Astrocyte (in vitro differentiated cells and primary cell): Measurements from ENCODE around the gene ZNF253. TPM values are rescaled to one million over a fixed set of nuclear protein-coding genes. Genes with fewer than 3 reads are reported as not detected.
"Not testable (repeated sequence)": the region's sequence is repeated elsewhere in the genome, so short reads cannot be mapped to it uniquely, and the experiment has no call there.

Experiments used
- DNase-seq: peaks from one replicate; pipeline ENCODE4 v3.0.0-alpha.2; 2010; ENCODE audit warnings: low read depth
- FAIRE-seq: peaks from 2 replicates; lab custom pipeline; 2011; peaks lifted over from hg19 to GRCh38; lab: Jason Lieb, UNC
- H2AFZ ChIP-seq: 2 replicates; pipeline ENCODE4 v1.6.0; 2012; ENCODE audit warnings: low read depth, low read length, inconsistent platforms
- H3K27ac ChIP-seq: 2 replicates; pipeline ENCODE4 v1.5.1; 2011; ENCODE audit warnings: low read depth, low read length, inconsistent platforms
- H3K27me3 ChIP-seq: 2 replicates; pipeline ENCODE4 v1.6.0; 2011; ENCODE audit warnings: low read length, inconsistent platforms; ENCODE audit not compliant: insufficient read depth
- H3K36me3 ChIP-seq: 2 replicates; pipeline ENCODE4 v1.5.1; 2011; ENCODE audit warnings: low read length, inconsistent platforms; ENCODE audit not compliant: insufficient read depth
- H3K4me1 ChIP-seq: 2 replicates; pipeline ENCODE4 v1.5.1; 2011; ENCODE audit warnings: low read length, inconsistent platforms; ENCODE audit not compliant: insufficient read depth
- H3K4me2 ChIP-seq: 2 replicates; pipeline ENCODE4 v1.6.0; 2012; ENCODE audit warnings: low read length, inconsistent platforms
- H3K4me3 ChIP-seq: 2 replicates; pipeline ENCODE4 v1.5.1; 2011; ENCODE audit warnings: low read depth, mild to moderate bottlenecking, low read length, inconsistent platforms; ENCODE audit not compliant: insufficient read depth
- H3K79me2 ChIP-seq: 2 replicates; pipeline ENCODE4 v1.6.0; 2012; ENCODE audit warnings: mild to moderate bottlenecking, low read length, inconsistent platforms; ENCODE audit not compliant: insufficient read depth
- H3K9ac ChIP-seq: 2 replicates; pipeline ENCODE4 v1.6.0; 2012; ENCODE audit warnings: mild to moderate bottlenecking, low read length, inconsistent platforms
- H3K9me3 ChIP-seq: 2 replicates; pipeline ENCODE4 v1.5.1; 2012; ENCODE audit warnings: low read depth, mild to moderate bottlenecking, low read length, inconsistent platforms; ENCODE audit not compliant: insufficient read depth
- H4K20me1 ChIP-seq: 2 replicates; pipeline ENCODE4 v1.6.0; 2012; ENCODE audit warnings: low read length, inconsistent platforms; ENCODE audit not compliant: insufficient read depth
- H3K27ac Mint-ChIP-seq: one replicate; pipeline ENCODE4 v1.8.0; 2021; ENCODE audit warnings: mild to moderate bottlenecking, mixed read lengths; ENCODE audit not compliant: unreplicated experiment
- H3K27me3 Mint-ChIP-seq: one replicate; pipeline ENCODE4 v1.8.0; 2021; ENCODE audit warnings: low read depth, mixed read lengths; ENCODE audit not compliant: unreplicated experiment
- H3K36me3 Mint-ChIP-seq: one replicate; pipeline ENCODE4 v1.8.0; 2021; ENCODE audit warnings: low read depth, mixed read lengths; ENCODE audit not compliant: unreplicated experiment
- H3K4me1 Mint-ChIP-seq: one replicate; pipeline ENCODE4 v1.8.0; 2021; ENCODE audit warnings: low read depth, mixed read lengths; ENCODE audit not compliant: unreplicated experiment
- H3K4me3 Mint-ChIP-seq: one replicate; pipeline ENCODE4 v1.8.0; 2021; ENCODE audit warnings: mild to moderate bottlenecking, moderate library complexity, mixed read lengths; ENCODE audit not compliant: unreplicated experiment
- H3K9me3 Mint-ChIP-seq: one replicate; pipeline ENCODE4 v1.8.0; 2021; ENCODE audit warnings: mild to moderate bottlenecking, mixed read lengths; ENCODE audit not compliant: unreplicated experiment
- EZH2 ChIP-seq: IDR thresholded peaks from 2 replicates; pipeline ENCODE4 v1.6.1; 2012; ENCODE audit warnings: mild to moderate bottlenecking, low read length, inconsistent platforms; ENCODE audit not compliant: insufficient read depth
- total RNA-seq: library from RNA; stranded (reverse); gene quantifications from 2 replicates; pipeline ENCODE4 v1.2.1, GENCODE V29; 2021
- TF ChIP-seq, protein P1 (sequence below): IDR thresholded peaks from 2 replicates; pipeline ENCODE4 v1.5.1; 2011; ENCODE audit warnings: low read depth, mild to moderate bottlenecking, inconsistent platforms, low read length, moderate library complexity; ENCODE audit not compliant: insufficient read depth

ZNF253 gene
- total RNA-seq, 1 donor from 2014 or later = 11.1 TPM

GRCh38 chr19:19847781-19848180 lies 17.9 kb upstream of the ZNF253 start:
- no peak overlapping the region for H3K4me3 Mint-ChIP-seq
- no peaks in the 10 kb centered on the region for H3K27me3 Mint-ChIP-seq
- Histone ChIP-seq H3K4me1 (no peaks in the 10 kb centered on the region), H2AFZ (no peak overlapping the region), H3K9me3 (peaks cover 3% of the 10 kb centered on the region), H3K4me3 (no peak overlapping the region), H3K79me2 (no peaks in the 10 kb centered on the region), H3K4me2 (no peak overlapping the region), H3K9ac (no peak overlapping the region), H3K27me3 (no peaks in the 10 kb centered on the region), H3K36me3 (no peaks in the 10 kb centered on the region), H3K27ac (no peak overlapping the region), H4K20me1 (no peaks in the 10 kb centered on the region)
- H3K36me3 Mint-ChIP-seq = no peaks in the 10 kb centered on the region
- no peak for TF ChIP-seq EZH2
- TF ChIP-seq, protein P1, sequence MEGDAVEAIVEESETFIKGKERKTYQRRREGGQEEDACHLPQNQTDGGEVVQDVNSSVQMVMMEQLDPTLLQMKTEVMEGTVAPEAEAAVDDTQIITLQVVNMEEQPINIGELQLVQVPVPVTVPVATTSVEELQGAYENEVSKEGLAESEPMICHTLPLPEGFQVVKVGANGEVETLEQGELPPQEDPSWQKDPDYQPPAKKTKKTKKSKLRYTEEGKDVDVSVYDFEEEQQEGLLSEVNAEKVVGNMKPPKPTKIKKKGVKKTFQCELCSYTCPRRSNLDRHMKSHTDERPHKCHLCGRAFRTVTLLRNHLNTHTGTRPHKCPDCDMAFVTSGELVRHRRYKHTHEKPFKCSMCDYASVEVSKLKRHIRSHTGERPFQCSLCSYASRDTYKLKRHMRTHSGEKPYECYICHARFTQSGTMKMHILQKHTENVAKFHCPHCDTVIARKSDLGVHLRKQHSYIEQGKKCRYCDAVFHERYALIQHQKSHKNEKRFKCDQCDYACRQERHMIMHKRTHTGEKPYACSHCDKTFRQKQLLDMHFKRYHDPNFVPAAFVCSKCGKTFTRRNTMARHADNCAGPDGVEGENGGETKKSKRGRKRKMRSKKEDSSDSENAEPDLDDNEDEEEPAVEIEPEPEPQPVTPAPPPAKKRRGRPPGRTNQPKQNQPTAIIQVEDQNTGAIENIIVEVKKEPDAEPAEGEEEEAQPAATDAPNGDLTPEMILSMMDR = no peak
- H3K9me3 Mint-ChIP-seq = peaks cover 25% of the 10 kb centered on the region
- no peaks in the 10 kb centered on the region for H3K4me1 Mint-ChIP-seq
- no peak for DNase-seq
- FAIRE-seq = no peak
- no peak overlapping the region for H3K27ac Mint-ChIP-seq

GRCh38 chr19:19849056-19849455 lies 16.6 kb upstream of the ZNF253 start:
- Histone ChIP-seq H3K27ac (no peak overlapping the region), H3K4me1 (no peaks in the 10 kb centered on the region), H3K4me3 (no peak overlapping the region), H3K9ac (no peak overlapping the region), H3K27me3 (no peaks in the 10 kb centered on the region), H3K9me3 (peaks cover 2% of the 10 kb centered on the region), H3K79me2 (no peaks in the 10 kb centered on the region), H2AFZ (no peak overlapping the region), H3K36me3 (no peaks in the 10 kb centered on the region), H4K20me1 (no peaks in the 10 kb centered on the region), H3K4me2 (no peak overlapping the region)
- FAIRE-seq (no peak), DNase-seq (no peak)
- Mint-ChIP-seq H3K4me3 (no peak overlapping the region), H3K27ac (no peak overlapping the region), H3K27me3 (no peaks in the 10 kb centered on the region), H3K36me3 (no peaks in the 10 kb centered on the region), H3K4me1 (no peaks in the 10 kb centered on the region), H3K9me3 (peaks cover 18% of the 10 kb centered on the region)
- TF ChIP-seq EZH2 = no peak
- TF ChIP-seq, protein P1 = no peak

- H3K4me1 Mint-ChIP-seq, FAIRE-seq, DNase-seq: not testable (repeated sequence)
Measured at GRCh38 chr19:19851740-19852139, 13.9 kb upstream of the ZNF253 start.

More at GRCh38 chr19:19851740-19852139, 13.9 kb upstream of the ZNF253 start:
- not testable (repeated sequence) for H3K27me3 ChIP-seq, H2AFZ ChIP-seq, H3K27ac Mint-ChIP-seq, H3K27me3 Mint-ChIP-seq, H3K9me3 ChIP-seq, H3K4me2 ChIP-seq, H4K20me1 ChIP-seq, H3K4me3 ChIP-seq, H3K36me3 Mint-ChIP-seq, H3K9ac ChIP-seq, H3K36me3 ChIP-seq, H3K79me2 ChIP-seq, H3K27ac ChIP-seq, H3K4me3 Mint-ChIP-seq, H3K4me1 ChIP-seq
- peaks cover 24% of the 10 kb centered on the region for H3K9me3 Mint-ChIP-seq
